HCT116 (cell line): ENCODE results near the gene AMN. TPM values are rescaled to one million over a fixed set of nuclear protein-coding genes. Genes with fewer than 3 reads are reported as not detected.

Source experiments
- ATAC-seq: fragments of 200-7000 bp; cut with Tn5 transposase; 2 replicates; pipeline ENCODE4 v1.9.1; 2020; ENCODE audit warnings: mild to moderate bottlenecking, moderate library complexity
- BruUV-seq: library from RNA; stranded (reverse); fragments of 400-500 nt; replicated peaks from 2 replicates; lab custom pipeline; 2021; lab: Mats Ljungman, UMichigan
- CTCF ChIA-PET: fragments of 300-600 bp; sonication (Branson Sonifier 250); formaldehyde crosslinking; loops from one replicate; lab custom pipeline; 2021; ENCODE audit warnings: antibody characterized with exemption; lab: Charles Lee
- POLR2A ChIA-PET: fragments of 300-600, 350-600 bp; sonication (Branson Sonifier 250); formaldehyde crosslinking; loops from one replicate; lab custom pipeline; 2021; ENCODE audit warnings: antibody characterized with exemption; lab: Charles Lee
- RAD21 ChIA-PET, 2 experiments: fragments of 300-600 bp; sonication (Branson Sonifier 250); formaldehyde crosslinking; loops; one replicate each; lab custom pipeline; 2023; ENCODE audit warnings: low total read pairs in 2 of 2; ENCODE audit not compliant: uncharacterized antibody in 2 of 2, unreplicated experiment in 2 of 2, low non-redundant PET in 1 of 2; lab: Charles Lee
- DNase-seq: peaks from one replicate; pipeline ENCODE4 v3.0.0-alpha.2; 2010; ENCODE audit warnings: low read depth, low spot score
- H2AFZ ChIP-seq: fragments of 200-600 bp; shearing (Covaris generic), sonication (generic); 2 replicates; pipeline ENCODE4 v1.6.1; 2017; ENCODE audit warnings: low read depth, mixed run types, mixed read lengths, antibody characterized with exemption, low read length; ENCODE audit not compliant: poor library complexity, severe bottlenecking
- H3K27ac ChIP-seq: 2 replicates; pipeline ENCODE4 v1.5.1; 2012; ENCODE audit warnings: low read depth, low read length
- H3K27me3 ChIP-seq: fragments of 200-600 bp; sonication (generic); 2 replicates; pipeline ENCODE4 v1.6.1; 2016; ENCODE audit warnings: mixed run types, low read length, mixed read lengths; ENCODE audit not compliant: insufficient read depth
- H3K36me3 ChIP-seq, 2 experiments: fragments of 200-500 bp in 1 of 2; fragments of 200-600 bp in 1 of 2; sonication (Bioruptor generic) in 1 of 2; sonication (generic) in 1 of 2; 2 replicates each; pipeline versions ENCODE4 v1.5.1 to v1.6.1; 2014 to 2016; ENCODE audit warnings: low read length in 2 of 2, inconsistent platforms in 1 of 2, mixed read lengths in 1 of 2, mixed run types in 1 of 2; ENCODE audit not compliant: insufficient read depth in 2 of 2, control insufficient read depth in 1 of 2
- H3K4me1 ChIP-seq, 2 experiments: fragments of 200-600 bp in 1 of 2; sonication (generic) in 1 of 2; 2 replicates each; pipeline versions ENCODE4 v1.5.1 to v1.6.1; 2012 to 2017; ENCODE audit warnings: low read length in 2 of 2, inconsistent platforms in 1 of 2, mild to moderate bottlenecking in 1 of 2, mixed read lengths in 1 of 2, mixed run types in 1 of 2, moderate library complexity in 1 of 2; ENCODE audit not compliant: insufficient read depth in 2 of 2, control insufficient read depth in 1 of 2
- H3K4me2 ChIP-seq: fragments of 200-600 bp; sonication (generic); 2 replicates; pipeline ENCODE4 v1.6.1; 2017; ENCODE audit warnings: mixed run types, low read length, mixed read lengths
- H3K4me3 ChIP-seq, 2 experiments: fragments of 200-600 bp in 1 of 2; sonication (generic) in 1 of 2; replicated peaks in 1 of 2; 2 replicates each; pipeline ENCODE4 v1.5.1; 2011 to 2016; ENCODE audit warnings: low read length in 2 of 2, control low read depth in 1 of 2, low read depth in 1 of 2, mild to moderate bottlenecking in 1 of 2, mixed read lengths in 1 of 2, mixed run types in 1 of 2
- H3K79me2 ChIP-seq: fragments of 200-600 bp; sonication (generic); 2 replicates; pipeline ENCODE4 v1.6.1; 2017; ENCODE audit warnings: mild to moderate bottlenecking, mixed run types, low read length, moderate library complexity, mixed read lengths; ENCODE audit not compliant: insufficient read depth
- H3K9ac ChIP-seq: fragments of 200-600 bp; sonication (generic); 2 replicates; pipeline ENCODE4 v1.6.1; 2016; ENCODE audit warnings: low read length, mixed read lengths
- H3K9me2 ChIP-seq: fragments of 200-600 bp; sonication (generic), shearing (Covaris generic); 2 replicates; pipeline ENCODE4 v1.6.1; 2017; ENCODE audit warnings: mixed run types, mild to moderate bottlenecking, moderate library complexity; ENCODE audit not compliant: insufficient read depth
- H3K9me3 ChIP-seq, 2 experiments: fragments of 200-500 bp in 1 of 2; fragments of 200-600 bp in 1 of 2; sonication (Bioruptor generic) in 1 of 2; sonication (generic) in 1 of 2; 2 replicates each; pipeline ENCODE4 v1.6.1; 2014 to 2017; ENCODE audit warnings: low read length in 2 of 2, mixed read lengths in 2 of 2, inconsistent platforms in 1 of 2, low read depth in 1 of 2, mild to moderate bottlenecking in 1 of 2, mixed run types in 1 of 2, moderate library complexity in 1 of 2; ENCODE audit not compliant: control insufficient read depth in 1 of 2, insufficient read depth in 1 of 2
- H4K20me1 ChIP-seq: fragments of 200-600 bp; sonication (generic), shearing (Covaris generic); 2 replicates; pipeline ENCODE4 v1.6.1; 2017; ENCODE audit warnings: mixed run types, mild to moderate bottlenecking, moderate library complexity; ENCODE audit not compliant: insufficient read depth
- CBX3 ChIP-seq: IDR thresholded peaks from 2 replicates; pipeline ENCODE4 v1.6.1; 2012; ENCODE audit warnings: low read depth
- CEBPB ChIP-seq: IDR thresholded peaks from 2 replicates; pipeline ENCODE4 v1.6.1; 2012; ENCODE audit warnings: low read depth
- CTCF ChIP-seq, 3 experiments: fragments of 200-600 bp in 1 of 3; sonication (generic) in 1 of 3; IDR thresholded peaks in 2 of 3; conservative IDR thresholded peaks in 1 of 3; 2 replicates each; pipeline ENCODE4 v1.5.1; 2012 to 2017; ENCODE audit warnings: low read depth in 2 of 3, low read length in 2 of 3, antibody characterized with exemption in 1 of 3, borderline replicate concordance in 1 of 3, control low read depth in 1 of 3, mild to moderate bottlenecking in 1 of 3, mixed read lengths in 1 of 3, mixed run types in 1 of 3, moderate library complexity in 1 of 3; ENCODE audit not compliant: insufficient read depth in 1 of 3
- EGR1 ChIP-seq: IDR thresholded peaks from 2 replicates; pipeline ENCODE4 v1.6.1; 2012; ENCODE audit warnings: low read depth
- ELF1 ChIP-seq: IDR thresholded peaks from 2 replicates; pipeline ENCODE4 v1.6.1; 2012; ENCODE audit warnings: low read depth, borderline replicate concordance
- EZH2 ChIP-seq: fragments of 200-600 bp; sonication (generic); IDR thresholded peaks from 2 replicates; pipeline ENCODE4 v1.6.1; 2017; ENCODE audit warnings: antibody characterized with exemption, mixed run types
- EZH2phosphoT487 ChIP-seq: fragments of 200-600 bp; IDR thresholded peaks from 2 replicates; pipeline ENCODE4 v1.6.1; 2018; ENCODE audit warnings: antibody characterized with exemption, borderline replicate concordance
- JUND ChIP-seq: IDR thresholded peaks from 2 replicates; pipeline ENCODE4 v1.6.1; 2012
- POLR2AphosphoS5 ChIP-seq: IDR thresholded peaks from 2 replicates; pipeline ENCODE4 v1.6.1; 2011; ENCODE audit warnings: mild to moderate bottlenecking, low read depth, low read length, moderate library complexity
- SIN3A ChIP-seq: IDR thresholded peaks from 2 replicates; pipeline ENCODE4 v1.6.1; 2012; ENCODE audit warnings: low read depth
- SP1 ChIP-seq: IDR thresholded peaks from 2 replicates; pipeline ENCODE4 v1.6.1; 2012; ENCODE audit warnings: low read depth
- SRF ChIP-seq: IDR thresholded peaks from 2 replicates; pipeline ENCODE4 v1.6.1; 2012; ENCODE audit warnings: low read depth
- TCF7L2 ChIP-seq: IDR thresholded peaks from 2 replicates; pipeline ENCODE4 v1.7.0; 2011; ENCODE audit warnings: borderline replicate concordance, inconsistent platforms; ENCODE audit not compliant: insufficient read depth, insufficient read length; ENCODE audit errors: extremely low read depth
- ZFX ChIP-seq: fragments of 450-650 bp; IDR thresholded peaks from 2 replicates; pipeline ENCODE4 v1.6.1; 2017
- ZNF274 ChIP-seq: fragments of 200-500 bp; sonication (Bioruptor generic); IDR thresholded peaks from 2 replicates; pipeline ENCODE4 v1.6.1; 2014; ENCODE audit warnings: mild to moderate bottlenecking, low read depth, low read length, inconsistent platforms
- intact Hi-C: fragments of 100-400 bp; cut with micrococcal nuclease; formaldehyde crosslinking; loops from 2 replicates; pipeline ENCODE4 v1.10.0; 2022
- total RNA-seq: library from RNA; stranded (reverse); gene quantifications from one replicate; pipeline ENCODE4 v1.2.1, GENCODE V29; 2021; ENCODE audit not compliant: unreplicated experiment
- TF ChIP-seq, protein P1 (sequence below): IDR thresholded peaks from 2 replicates; pipeline ENCODE4 v1.6.1; 2012; ENCODE audit warnings: low read depth
- TF ChIP-seq, protein P2 (sequence below): IDR thresholded peaks from 2 replicates; pipeline ENCODE4 v1.6.1; 2012
- TF ChIP-seq, protein P3 (sequence below): IDR thresholded peaks from 2 replicates; pipeline ENCODE4 v1.6.1; 2011; ENCODE audit warnings: mild to moderate bottlenecking, low read length, moderate library complexity; ENCODE audit not compliant: insufficient replicate concordance; ENCODE audit errors: extremely low read depth
- TF ChIP-seq, protein P4 (sequence below): IDR thresholded peaks from 2 replicates; pipeline ENCODE4 v1.6.1; 2012

Gene AMN
- total RNA-seq, 1 experiment from 2014 or later, result 5.7 TPM

GRCh38 chr14:102917056-102917385, 5.4 kb upstream of the AMN start:
- no peaks in the 10 kb centered on the region for H3K9me3 ChIP-seq
- no peaks in the 10 kb centered on the region for H3K79me2 ChIP-seq
- no peak overlapping the region for H3K9ac ChIP-seq
- BruUV-seq, result no TSS peak
- no peaks in the 10 kb centered on the region for H3K36me3 ChIP-seq
- no peaks in the 10 kb centered on the region for H4K20me1 ChIP-seq
- H3K4me3 ChIP-seq, result no peak overlapping the region
- ChIA-PET POLR2A (no interaction called here), RAD21 (no interaction called here), CTCF (interaction anchor here (2.2 kb wide), 1 partner anchor 223 kb away, joined by 15 read pairs; no protein-coding TSS in a partner anchor)
- no peak overlapping the region for H3K27ac ChIP-seq
- DNase-seq (no peak), ATAC-seq (no peak)
- no peaks in the 10 kb centered on the region for H3K9me2 ChIP-seq
- no peak overlapping the region for H2AFZ ChIP-seq
- TF ChIP-seq ZFX, result no peak
- no peak for TF ChIP-seq EZH2phosphoT487
- no peak for TF ChIP-seq ZNF274
- no peak for TF ChIP-seq CEBPB
- TF ChIP-seq SP1, result no peak
- TF ChIP-seq, protein P1, sequence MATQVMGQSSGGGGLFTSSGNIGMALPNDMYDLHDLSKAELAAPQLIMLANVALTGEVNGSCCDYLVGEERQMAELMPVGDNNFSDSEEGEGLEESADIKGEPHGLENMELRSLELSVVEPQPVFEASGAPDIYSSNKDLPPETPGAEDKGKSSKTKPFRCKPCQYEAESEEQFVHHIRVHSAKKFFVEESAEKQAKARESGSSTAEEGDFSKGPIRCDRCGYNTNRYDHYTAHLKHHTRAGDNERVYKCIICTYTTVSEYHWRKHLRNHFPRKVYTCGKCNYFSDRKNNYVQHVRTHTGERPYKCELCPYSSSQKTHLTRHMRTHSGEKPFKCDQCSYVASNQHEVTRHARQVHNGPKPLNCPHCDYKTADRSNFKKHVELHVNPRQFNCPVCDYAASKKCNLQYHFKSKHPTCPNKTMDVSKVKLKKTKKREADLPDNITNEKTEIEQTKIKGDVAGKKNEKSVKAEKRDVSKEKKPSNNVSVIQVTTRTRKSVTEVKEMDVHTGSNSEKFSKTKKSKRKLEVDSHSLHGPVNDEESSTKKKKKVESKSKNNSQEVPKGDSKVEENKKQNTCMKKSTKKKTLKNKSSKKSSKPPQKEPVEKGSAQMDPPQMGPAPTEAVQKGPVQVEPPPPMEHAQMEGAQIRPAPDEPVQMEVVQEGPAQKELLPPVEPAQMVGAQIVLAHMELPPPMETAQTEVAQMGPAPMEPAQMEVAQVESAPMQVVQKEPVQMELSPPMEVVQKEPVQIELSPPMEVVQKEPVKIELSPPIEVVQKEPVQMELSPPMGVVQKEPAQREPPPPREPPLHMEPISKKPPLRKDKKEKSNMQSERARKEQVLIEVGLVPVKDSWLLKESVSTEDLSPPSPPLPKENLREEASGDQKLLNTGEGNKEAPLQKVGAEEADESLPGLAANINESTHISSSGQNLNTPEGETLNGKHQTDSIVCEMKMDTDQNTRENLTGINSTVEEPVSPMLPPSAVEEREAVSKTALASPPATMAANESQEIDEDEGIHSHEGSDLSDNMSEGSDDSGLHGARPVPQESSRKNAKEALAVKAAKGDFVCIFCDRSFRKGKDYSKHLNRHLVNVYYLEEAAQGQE, result no peak
- no peak for TF ChIP-seq JUND
- TF ChIP-seq, protein P2, sequence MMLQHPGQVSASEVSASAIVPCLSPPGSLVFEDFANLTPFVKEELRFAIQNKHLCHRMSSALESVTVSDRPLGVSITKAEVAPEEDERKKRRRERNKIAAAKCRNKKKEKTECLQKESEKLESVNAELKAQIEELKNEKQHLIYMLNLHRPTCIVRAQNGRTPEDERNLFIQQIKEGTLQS, result no peak
- TF ChIP-seq EZH2, result no peak
- TF ChIP-seq SRF, result no peak
- TF ChIP-seq, protein P3, sequence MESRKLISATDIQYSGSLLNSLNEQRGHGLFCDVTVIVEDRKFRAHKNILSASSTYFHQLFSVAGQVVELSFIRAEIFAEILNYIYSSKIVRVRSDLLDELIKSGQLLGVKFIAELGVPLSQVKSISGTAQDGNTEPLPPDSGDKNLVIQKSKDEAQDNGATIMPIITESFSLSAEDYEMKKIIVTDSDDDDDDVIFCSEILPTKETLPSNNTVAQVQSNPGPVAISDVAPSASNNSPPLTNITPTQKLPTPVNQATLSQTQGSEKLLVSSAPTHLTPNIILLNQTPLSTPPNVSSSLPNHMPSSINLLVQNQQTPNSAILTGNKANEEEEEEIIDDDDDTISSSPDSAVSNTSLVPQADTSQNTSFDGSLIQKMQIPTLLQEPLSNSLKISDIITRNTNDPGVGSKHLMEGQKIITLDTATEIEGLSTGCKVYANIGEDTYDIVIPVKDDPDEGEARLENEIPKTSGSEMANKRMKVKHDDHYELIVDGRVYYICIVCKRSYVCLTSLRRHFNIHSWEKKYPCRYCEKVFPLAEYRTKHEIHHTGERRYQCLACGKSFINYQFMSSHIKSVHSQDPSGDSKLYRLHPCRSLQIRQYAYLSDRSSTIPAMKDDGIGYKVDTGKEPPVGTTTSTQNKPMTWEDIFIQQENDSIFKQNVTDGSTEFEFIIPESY, result no peak
- no peak for TF ChIP-seq SIN3A
- TF ChIP-seq, protein P4, sequence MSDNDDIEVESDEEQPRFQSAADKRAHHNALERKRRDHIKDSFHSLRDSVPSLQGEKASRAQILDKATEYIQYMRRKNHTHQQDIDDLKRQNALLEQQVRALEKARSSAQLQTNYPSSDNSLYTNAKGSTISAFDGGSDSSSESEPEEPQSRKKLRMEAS, result no peak
- no peak for TF ChIP-seq CTCF (IDR thresholded peaks at IDR 0.05 in 2 of 3, conservative IDR thresholded peaks at IDR 0.05 in 1 of 3; ENCODE audit: borderline replicate concordance in 1 of 3, insufficient read depth in 1 of 3, low read depth in 2 of 3, low read length in 2 of 3)
- TF ChIP-seq EGR1, result no peak
- TF ChIP-seq CBX3, result no peak
- TF ChIP-seq ELF1, result no peak
- no peak for TF ChIP-seq TCF7L2
- TF ChIP-seq POLR2AphosphoS5, result no peak
- no peaks in the 10 kb centered on the region for H3K27me3 ChIP-seq
- H3K4me2 ChIP-seq, result no peak overlapping the region
- no peaks in the 10 kb centered on the region for H3K4me1 ChIP-seq
- intact Hi-C loops, result loop anchor here (5.0 to 10.0 kb wide), 2 partner anchors 322 to 480 kb away; partner anchors contain the start of gene RCOR1
